Measurements from ENCODE around the gene MIAT.

MIAT gene

GRCh38 chr22:26632422-26633155 is 24.8 kb upstream of the MIAT start:
- DNase-seq (ENCODE audit: low read depth, low spot score): no peak

GRCh38 chr22:26634189-26634588 is 23.2 kb upstream of the MIAT start:
- DNase-seq (ENCODE audit: low read depth, low spot score): no peak

- DNase-seq (ENCODE audit: low read depth, low spot score): no peak
These were observed 22.3 kb upstream of the MIAT start for GRCh38 chr22:26635117-26635516.

- DNase-seq (ENCODE audit: low read depth, low spot score): no peak
These were observed 21.1 kb upstream of the MIAT start for GRCh38 chr22:26636296-26636695.

- DNase-seq (ENCODE audit: low read depth, low spot score): no peak
These were observed 14.6 kb upstream of the MIAT start for GRCh38 chr22:26642465-26643417.

GRCh38 chr22:26643418-26644100 is 13.8 kb upstream of the MIAT start:
- no peak for DNase-seq (ENCODE audit: low read depth, low spot score)

- DNase-seq (ENCODE audit: low read depth, low spot score): no peak
These were observed 11.2 kb upstream of the MIAT start for GRCh38 chr22:26646158-26646557.

GRCh38 chr22:26648011-26648497 is 9.3 kb upstream of the MIAT start:
- no peak for DNase-seq (ENCODE audit: low read depth, low spot score)

GRCh38 chr22:26648528-26649388 is 8.6 kb upstream of the MIAT start:
- no peak for DNase-seq (ENCODE audit: low read depth, low spot score)

- DNase-seq (ENCODE audit: low read depth, low spot score): no peak
These were observed 6.5 kb upstream of the MIAT start for GRCh38 chr22:26650722-26651421.

GRCh38 chr22:26651815-26652214 is 5.6 kb upstream of the MIAT start:
- no peak for DNase-seq (ENCODE audit: low read depth, low spot score)

- DNase-seq (ENCODE audit: low read depth, low spot score): no peak
These were observed 773 bp downstream of the MIAT start for GRCh38 chr22:26658161-26658560.

- DNase-seq (ENCODE audit: low read depth, low spot score): no peak
These were observed 1.5 kb downstream of the MIAT start for GRCh38 chr22:26658671-26659478.

- no peak for DNase-seq (ENCODE audit: low read depth, low spot score)
These were observed 3.0 kb downstream of the MIAT start for GRCh38 chr22:26660356-26660755.

- no peak for DNase-seq (ENCODE audit: low read depth, low spot score)
These were observed 3.7 kb downstream of the MIAT start for GRCh38 chr22:26660961-26661578.

- DNase-seq (ENCODE audit: low read depth, low spot score): no peak
These were observed 4.8 kb downstream of the MIAT start for GRCh38 chr22:26662160-26662559.

GRCh38 chr22:26663374-26663923 is 6.1 kb downstream of the MIAT start:
- DNase-seq (ENCODE audit: low read depth, low spot score): no peak

- no peak for DNase-seq (ENCODE audit: low read depth, low spot score)
These were observed 8.4 kb downstream of the MIAT start for GRCh38 chr22:26665813-26666231.

GRCh38 chr22:26667140-26667539 is 9.8 kb downstream of the MIAT start:
- no peak for DNase-seq (ENCODE audit: low read depth, low spot score)

All from iPS DF 19.7 (cell line).